GM21447 (cell line): Measurements from ENCODE around the gene ACACA.
"Not testable (repeated sequence)": the region's sequence is repeated elsewhere in the genome, so short reads cannot be mapped to it uniquely, and the experiment has no call there.

Experiments used
- ATAC-seq: cut with Tn5 transposase; IDR thresholded peaks from one replicate; pipeline ENCODE4 v1.9.1; 2021; ENCODE audit not compliant: unreplicated experiment

The ACACA gene

GRCh38 chr17:37346863-37347402 is 59.7 kb downstream of the ACACA start:
- ATAC-seq, result not testable (repeated sequence)

- ATAC-seq, result no peak
These were observed 62.1 kb downstream of the ACACA start for GRCh38 chr17:37344519-37344918.

- ATAC-seq, result no peak
These were observed 64.0 kb downstream of the ACACA start for GRCh38 chr17:37342589-37342988.

- ATAC-seq, result no peak
These were observed 65.8 kb downstream of the ACACA start for GRCh38 chr17:37340804-37341203.

GRCh38 chr17:37339321-37339720 is 67.3 kb downstream of the ACACA start:
- no peak for ATAC-seq

GRCh38 chr17:37338847-37339246 is 67.8 kb downstream of the ACACA start:
- no peak for ATAC-seq

- ATAC-seq, result no peak
These were observed 79.1 kb downstream of the ACACA start for GRCh38 chr17:37327341-37328090.

GRCh38 chr17:37322826-37323561 is 83.6 kb downstream of the ACACA start:
- ATAC-seq, result no peak

GRCh38 chr17:37322106-37322505 is 84.5 kb downstream of the ACACA start:
- ATAC-seq, result no peak

- ATAC-seq, result no peak
These were observed 87.6 kb downstream of the ACACA start for GRCh38 chr17:37318931-37319594.

GRCh38 chr17:37317867-37318266 is 88.8 kb downstream of the ACACA start:
- no peak for ATAC-seq

- no peak for ATAC-seq
These were observed 91.0 kb downstream of the ACACA start for GRCh38 chr17:37315601-37316000.

- ATAC-seq, result no peak
These were observed 94.3 kb downstream of the ACACA start for GRCh38 chr17:37312137-37312923.

- ATAC-seq, result no peak
These were observed 95.7 kb downstream of the ACACA start for GRCh38 chr17:37310940-37311339.

- ATAC-seq, result no peak
These were observed 97.6 kb downstream of the ACACA start for GRCh38 chr17:37309051-37309450.

- no peak for ATAC-seq
These were observed 101.2 kb downstream of the ACACA start for GRCh38 chr17:37305406-37305905.

GRCh38 chr17:37301288-37301687 is 105.3 kb downstream of the ACACA start:
- no peak for ATAC-seq

- ATAC-seq, result no peak
These were observed 106.0 kb downstream of the ACACA start for GRCh38 chr17:37300683-37301082.

GRCh38 chr17:37299257-37299980 is 107.2 kb downstream of the ACACA start:
- no peak for ATAC-seq

- no peak for ATAC-seq
These were observed 110.7 kb downstream of the ACACA start for GRCh38 chr17:37295888-37296287.
